Measurements from ENCODE around the gene ACE.

DNA sequence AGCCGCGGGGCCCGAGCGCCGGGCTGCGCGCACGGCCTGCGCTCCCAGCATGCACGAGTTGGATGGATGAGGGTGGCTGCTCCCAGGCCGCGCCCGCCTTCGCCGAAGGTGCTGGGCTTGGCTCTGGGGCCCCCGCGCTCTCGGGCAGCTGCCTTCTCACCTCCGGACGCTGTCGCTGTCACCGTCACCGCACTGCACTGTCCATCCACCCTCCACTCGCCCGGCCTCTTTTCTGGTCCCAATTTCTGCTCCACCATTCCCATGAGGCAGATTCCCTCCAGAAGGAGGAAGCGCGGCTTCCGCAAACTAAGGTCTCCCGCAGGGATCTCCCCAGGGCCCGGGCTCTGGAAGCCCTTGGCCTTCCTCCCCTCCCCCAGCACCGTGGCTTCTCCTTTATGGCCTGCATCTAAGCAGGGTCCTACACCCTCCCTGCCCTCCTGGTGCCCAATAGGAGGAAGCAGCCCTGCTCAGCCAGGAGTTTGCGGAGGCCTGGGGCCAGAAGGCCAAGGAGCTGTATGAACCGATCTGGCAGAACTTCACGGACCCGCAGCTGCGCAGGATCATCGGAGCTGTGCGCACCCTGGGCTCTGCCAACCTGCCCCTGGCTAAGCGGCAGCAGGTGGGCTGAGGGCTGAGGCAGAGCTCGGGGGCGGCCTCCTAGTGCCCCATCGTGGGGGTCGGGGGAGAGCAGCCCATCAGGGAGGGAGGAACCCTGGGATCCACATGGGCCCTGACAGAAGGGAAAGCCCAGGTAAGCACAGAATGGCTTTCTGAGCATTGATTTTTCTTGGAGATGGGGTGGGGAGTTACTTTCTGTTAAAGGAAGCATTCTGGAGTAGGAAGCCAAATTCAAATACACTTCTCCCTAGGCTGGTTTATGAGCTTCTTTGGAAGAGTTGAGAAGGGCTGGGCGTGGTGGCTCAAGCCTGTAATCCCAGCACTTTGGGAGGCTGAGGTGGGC lies 899 bp downstream of the ACE start:
- TF ChIP-seq, protein P1, sequence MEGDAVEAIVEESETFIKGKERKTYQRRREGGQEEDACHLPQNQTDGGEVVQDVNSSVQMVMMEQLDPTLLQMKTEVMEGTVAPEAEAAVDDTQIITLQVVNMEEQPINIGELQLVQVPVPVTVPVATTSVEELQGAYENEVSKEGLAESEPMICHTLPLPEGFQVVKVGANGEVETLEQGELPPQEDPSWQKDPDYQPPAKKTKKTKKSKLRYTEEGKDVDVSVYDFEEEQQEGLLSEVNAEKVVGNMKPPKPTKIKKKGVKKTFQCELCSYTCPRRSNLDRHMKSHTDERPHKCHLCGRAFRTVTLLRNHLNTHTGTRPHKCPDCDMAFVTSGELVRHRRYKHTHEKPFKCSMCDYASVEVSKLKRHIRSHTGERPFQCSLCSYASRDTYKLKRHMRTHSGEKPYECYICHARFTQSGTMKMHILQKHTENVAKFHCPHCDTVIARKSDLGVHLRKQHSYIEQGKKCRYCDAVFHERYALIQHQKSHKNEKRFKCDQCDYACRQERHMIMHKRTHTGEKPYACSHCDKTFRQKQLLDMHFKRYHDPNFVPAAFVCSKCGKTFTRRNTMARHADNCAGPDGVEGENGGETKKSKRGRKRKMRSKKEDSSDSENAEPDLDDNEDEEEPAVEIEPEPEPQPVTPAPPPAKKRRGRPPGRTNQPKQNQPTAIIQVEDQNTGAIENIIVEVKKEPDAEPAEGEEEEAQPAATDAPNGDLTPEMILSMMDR (IDR thresholded peaks at IDR 0.05): no peak
- TF ChIP-seq, protein P2, sequence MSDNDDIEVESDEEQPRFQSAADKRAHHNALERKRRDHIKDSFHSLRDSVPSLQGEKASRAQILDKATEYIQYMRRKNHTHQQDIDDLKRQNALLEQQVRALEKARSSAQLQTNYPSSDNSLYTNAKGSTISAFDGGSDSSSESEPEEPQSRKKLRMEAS (CRISPR knock-in tag; IDR thresholded peaks at IDR 0.05): peak; percentile 69; the same call in 1 of the 2 replicates
